Astrocyte (in vitro differentiated cells and primary cell): ENCODE measurements around the gene GPR21. TPM values are rescaled to one million over a fixed set of nuclear protein-coding genes. Genes with fewer than 3 reads are reported as not detected.

Experiments
- DNase-seq: peaks from one replicate; pipeline ENCODE4 v3.0.0-alpha.2; 2010; ENCODE audit warnings: low read depth
- FAIRE-seq: peaks from 2 replicates; lab custom pipeline; 2011; peaks lifted over from hg19 to GRCh38; lab: Jason Lieb, UNC
- H2AFZ ChIP-seq: 2 replicates; pipeline ENCODE4 v1.6.0; 2012; ENCODE audit warnings: low read depth, low read length, inconsistent platforms
- H3K27ac ChIP-seq: 2 replicates; pipeline ENCODE4 v1.5.1; 2011; ENCODE audit warnings: low read depth, low read length, inconsistent platforms
- H3K27me3 ChIP-seq: 2 replicates; pipeline ENCODE4 v1.6.0; 2011; ENCODE audit warnings: low read length, inconsistent platforms; ENCODE audit not compliant: insufficient read depth
- H3K36me3 ChIP-seq: 2 replicates; pipeline ENCODE4 v1.5.1; 2011; ENCODE audit warnings: low read length, inconsistent platforms; ENCODE audit not compliant: insufficient read depth
- H3K4me1 ChIP-seq: 2 replicates; pipeline ENCODE4 v1.5.1; 2011; ENCODE audit warnings: low read length, inconsistent platforms; ENCODE audit not compliant: insufficient read depth
- H3K4me2 ChIP-seq: 2 replicates; pipeline ENCODE4 v1.6.0; 2012; ENCODE audit warnings: low read length, inconsistent platforms
- H3K4me3 ChIP-seq: 2 replicates; pipeline ENCODE4 v1.5.1; 2011; ENCODE audit warnings: low read depth, mild to moderate bottlenecking, low read length, inconsistent platforms; ENCODE audit not compliant: insufficient read depth
- H3K79me2 ChIP-seq: 2 replicates; pipeline ENCODE4 v1.6.0; 2012; ENCODE audit warnings: mild to moderate bottlenecking, low read length, inconsistent platforms; ENCODE audit not compliant: insufficient read depth
- H3K9ac ChIP-seq: 2 replicates; pipeline ENCODE4 v1.6.0; 2012; ENCODE audit warnings: mild to moderate bottlenecking, low read length, inconsistent platforms
- H3K9me3 ChIP-seq: 2 replicates; pipeline ENCODE4 v1.5.1; 2012; ENCODE audit warnings: low read depth, mild to moderate bottlenecking, low read length, inconsistent platforms; ENCODE audit not compliant: insufficient read depth
- H4K20me1 ChIP-seq: 2 replicates; pipeline ENCODE4 v1.6.0; 2012; ENCODE audit warnings: low read length, inconsistent platforms; ENCODE audit not compliant: insufficient read depth
- H3K27ac Mint-ChIP-seq: one replicate; pipeline ENCODE4 v1.8.0; 2021; ENCODE audit warnings: mild to moderate bottlenecking, mixed read lengths; ENCODE audit not compliant: unreplicated experiment
- H3K27me3 Mint-ChIP-seq: one replicate; pipeline ENCODE4 v1.8.0; 2021; ENCODE audit warnings: low read depth, mixed read lengths; ENCODE audit not compliant: unreplicated experiment
- H3K36me3 Mint-ChIP-seq: one replicate; pipeline ENCODE4 v1.8.0; 2021; ENCODE audit warnings: low read depth, mixed read lengths; ENCODE audit not compliant: unreplicated experiment
- H3K4me1 Mint-ChIP-seq: one replicate; pipeline ENCODE4 v1.8.0; 2021; ENCODE audit warnings: low read depth, mixed read lengths; ENCODE audit not compliant: unreplicated experiment
- H3K4me3 Mint-ChIP-seq: one replicate; pipeline ENCODE4 v1.8.0; 2021; ENCODE audit warnings: mild to moderate bottlenecking, moderate library complexity, mixed read lengths; ENCODE audit not compliant: unreplicated experiment
- H3K9me3 Mint-ChIP-seq: one replicate; pipeline ENCODE4 v1.8.0; 2021; ENCODE audit warnings: mild to moderate bottlenecking, mixed read lengths; ENCODE audit not compliant: unreplicated experiment
- CTCF ChIP-seq: IDR thresholded peaks from 2 replicates; pipeline ENCODE4 v1.5.1; 2011; ENCODE audit warnings: low read depth, mild to moderate bottlenecking, inconsistent platforms, low read length, moderate library complexity; ENCODE audit not compliant: insufficient read depth
- EZH2 ChIP-seq: IDR thresholded peaks from 2 replicates; pipeline ENCODE4 v1.6.1; 2012; ENCODE audit warnings: mild to moderate bottlenecking, low read length, inconsistent platforms; ENCODE audit not compliant: insufficient read depth
- total RNA-seq: library from RNA; stranded (reverse); gene quantifications from 2 replicates; pipeline ENCODE4 v1.2.1, GENCODE V29; 2021

The GPR21 gene
- total RNA-seq, 1 donor from 2014 or later = 1.6 TPM

- Histone ChIP-seq H3K4me1 (no peaks in the 10 kb centered on the region), H3K27ac (no peak overlapping the region), H4K20me1 (no peaks in the 10 kb centered on the region), H3K4me3 (no peak overlapping the region), H3K79me2 (no peaks in the 10 kb centered on the region), H3K36me3 (peaks cover 15% of the 10 kb centered on the region), H3K9ac (no peak overlapping the region), H3K9me3 (no peaks in the 10 kb centered on the region), H3K27me3 (no peaks in the 10 kb centered on the region), H2AFZ (no peak overlapping the region), H3K4me2 (no peak overlapping the region)
- H3K4me1 Mint-ChIP-seq = no peaks in the 10 kb centered on the region
- H3K36me3 Mint-ChIP-seq = peaks cover 6% of the 10 kb centered on the region
- H3K4me3 Mint-ChIP-seq = no peak overlapping the region
- no peaks in the 10 kb centered on the region for H3K27me3 Mint-ChIP-seq
- no peak for DNase-seq
- no peak for FAIRE-seq
- H3K27ac Mint-ChIP-seq = no peak overlapping the region
- TF ChIP-seq EZH2 (no peak), CTCF (no peak)
- H3K9me3 Mint-ChIP-seq = no peaks in the 10 kb centered on the region
Measured at GRCh38 chr9:122988920-122989621, 44.4 kb upstream of the GPR21 start.

GRCh38 chr9:122991370-122991830 is 42.1 kb upstream of the GPR21 start:
- Mint-ChIP-seq H3K27ac (peak overlapping the region; percentile 75), H3K36me3 (peaks cover 2% of the 10 kb centered on the region), H3K4me1 (no peaks in the 10 kb centered on the region), H3K4me3 (no peak overlapping the region), H3K27me3 (no peaks in the 10 kb centered on the region), H3K9me3 (no peaks in the 10 kb centered on the region)
- H3K79me2 ChIP-seq = no peaks in the 10 kb centered on the region
- H4K20me1 ChIP-seq = no peaks in the 10 kb centered on the region
- H2AFZ ChIP-seq = no peak overlapping the region
- peak overlapping the region; percentile 36 for H3K27ac ChIP-seq
- peak; percentile 79 for TF ChIP-seq CTCF
- TF ChIP-seq EZH2 = no peak
- FAIRE-seq (peak; percentile 50), DNase-seq (peak; percentile 90)
- H3K4me3 ChIP-seq = no peak overlapping the region
- no peak overlapping the region for H3K9ac ChIP-seq
- no peaks in the 10 kb centered on the region for H3K4me1 ChIP-seq
- no peaks in the 10 kb centered on the region for H3K9me3 ChIP-seq
- no peak overlapping the region for H3K4me2 ChIP-seq
- H3K27me3 ChIP-seq = no peaks in the 10 kb centered on the region
- peaks cover 14% of the 10 kb centered on the region for H3K36me3 ChIP-seq

GRCh38 chr9:122996586-122996985 is 36.9 kb upstream of the GPR21 start:
- no peaks in the 10 kb centered on the region for H4K20me1 ChIP-seq
- no peak overlapping the region for H3K27ac Mint-ChIP-seq
- no peak overlapping the region for H3K9ac ChIP-seq
- no peak overlapping the region for H2AFZ ChIP-seq
- no peaks in the 10 kb centered on the region for H3K27me3 ChIP-seq
- peaks cover 7% of the 10 kb centered on the region for H3K36me3 ChIP-seq
- H3K27me3 Mint-ChIP-seq = no peaks in the 10 kb centered on the region
- H3K4me2 ChIP-seq = no peak overlapping the region
- FAIRE-seq (no peak), DNase-seq (no peak)
- H3K4me3 ChIP-seq = no peak overlapping the region
- H3K9me3 Mint-ChIP-seq = no peaks in the 10 kb centered on the region
- H3K79me2 ChIP-seq = no peaks in the 10 kb centered on the region
- H3K4me3 Mint-ChIP-seq = no peak overlapping the region
- TF ChIP-seq CTCF (no peak), EZH2 (no peak)
- no peaks in the 10 kb centered on the region for H3K36me3 Mint-ChIP-seq
- peaks cover 3% of the 10 kb centered on the region for H3K4me1 Mint-ChIP-seq
- no peaks in the 10 kb centered on the region for H3K9me3 ChIP-seq
- H3K27ac ChIP-seq = no peak overlapping the region
- H3K4me1 ChIP-seq = peaks cover 5% of the 10 kb centered on the region
